Gastrocnemius medialis (tissue), 4 donors: ENCODE data around the gene MTHFD2.

ENCODE experiments used
- POLR2A ChIP-seq, 2 donors: fragments of 450-650 bp; IDR thresholded peaks; one replicate each; pipeline ENCODE4 v1.6.1; 2017; ENCODE audit warnings: antibody characterized with exemption in 2 of 2, mild to moderate bottlenecking in 2 of 2, moderate library complexity in 2 of 2
- TF ChIP-seq, protein P1 (sequence below), 5 experiments: fragments of 450-650 bp in 3 of 5; fragments of 200-600 bp in 2 of 5; sonication (generic) in 2 of 5; IDR thresholded peaks in 4 of 5; conservative IDR thresholded peaks in 1 of 5; 1 replicate in 4 of 5; 2 replicates in 1 of 5; pipeline ENCODE4 v1.5.1; 2016 to 2019; ENCODE audit warnings: antibody characterized with exemption in 5 of 5, mild to moderate bottlenecking in 3 of 5, moderate library complexity in 3 of 5

DNA sequence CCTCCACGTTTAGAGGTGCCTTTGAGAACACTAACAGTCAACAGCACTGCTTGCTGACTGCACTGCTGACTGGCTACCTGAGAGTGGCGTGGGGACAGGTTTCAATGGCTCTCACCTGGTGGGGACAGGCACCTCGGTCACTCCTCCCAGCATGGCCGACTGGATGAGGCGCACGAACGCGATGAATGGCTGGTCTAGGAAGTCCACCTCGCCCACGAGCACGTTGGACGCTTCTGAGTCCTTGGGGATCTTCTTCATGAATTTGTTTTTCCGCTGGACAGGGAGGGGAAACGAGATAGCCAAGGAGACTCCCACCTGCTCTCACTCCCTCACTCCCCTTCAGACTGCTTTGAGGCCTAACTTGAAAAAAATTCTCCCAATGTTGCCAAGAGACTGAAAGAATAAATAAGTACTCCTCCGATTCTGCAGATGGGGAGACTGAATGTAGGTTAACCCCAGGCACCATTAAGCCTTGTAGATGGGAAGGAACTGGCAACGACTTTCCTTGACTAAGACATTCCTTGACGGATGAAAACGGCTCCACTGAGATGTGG is 57.3 kb downstream of the MTHFD2 start:
- TF ChIP-seq, protein P1, sequence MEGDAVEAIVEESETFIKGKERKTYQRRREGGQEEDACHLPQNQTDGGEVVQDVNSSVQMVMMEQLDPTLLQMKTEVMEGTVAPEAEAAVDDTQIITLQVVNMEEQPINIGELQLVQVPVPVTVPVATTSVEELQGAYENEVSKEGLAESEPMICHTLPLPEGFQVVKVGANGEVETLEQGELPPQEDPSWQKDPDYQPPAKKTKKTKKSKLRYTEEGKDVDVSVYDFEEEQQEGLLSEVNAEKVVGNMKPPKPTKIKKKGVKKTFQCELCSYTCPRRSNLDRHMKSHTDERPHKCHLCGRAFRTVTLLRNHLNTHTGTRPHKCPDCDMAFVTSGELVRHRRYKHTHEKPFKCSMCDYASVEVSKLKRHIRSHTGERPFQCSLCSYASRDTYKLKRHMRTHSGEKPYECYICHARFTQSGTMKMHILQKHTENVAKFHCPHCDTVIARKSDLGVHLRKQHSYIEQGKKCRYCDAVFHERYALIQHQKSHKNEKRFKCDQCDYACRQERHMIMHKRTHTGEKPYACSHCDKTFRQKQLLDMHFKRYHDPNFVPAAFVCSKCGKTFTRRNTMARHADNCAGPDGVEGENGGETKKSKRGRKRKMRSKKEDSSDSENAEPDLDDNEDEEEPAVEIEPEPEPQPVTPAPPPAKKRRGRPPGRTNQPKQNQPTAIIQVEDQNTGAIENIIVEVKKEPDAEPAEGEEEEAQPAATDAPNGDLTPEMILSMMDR (IDR thresholded peaks at IDR 0.05 in 4 of 5, conservative IDR thresholded peaks at IDR 0.05 in 1 of 5): no peak
- TF ChIP-seq POLR2A (IDR thresholded peaks at IDR 0.05): no peak
